ENCODE results near the gene CEACAM8.

DNA sequence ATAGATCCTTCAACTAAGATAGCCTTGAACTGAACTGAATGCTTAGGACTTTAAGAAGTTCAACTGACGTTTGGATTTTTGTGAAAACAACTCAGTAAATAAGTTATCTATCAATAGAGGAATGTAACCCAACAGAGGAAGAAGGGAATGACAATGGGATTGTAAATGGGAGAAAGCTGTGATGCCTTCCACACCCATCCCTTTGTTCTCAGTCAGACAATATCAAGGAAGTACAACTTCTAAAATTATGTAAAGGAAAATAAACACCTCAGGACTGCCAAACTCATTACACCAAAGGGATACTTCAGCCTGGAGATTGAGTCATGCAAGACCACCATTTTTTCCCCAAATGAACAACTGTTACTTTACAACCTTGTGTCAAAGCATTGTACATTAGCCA, 21.1 kb downstream of the CEACAM8 start:
- TF ChIP-seq GATA3 (IDR thresholded peaks at IDR 0.05; ENCODE audit: low read depth, low read length) (no peak), GATA2 (IDR thresholded peaks at IDR 0.05; ENCODE audit: low read depth, low read length) (no peak)
